MM.1S (cell line): Measurements from ENCODE around the gene DPP10.

Experiments
- EZH2 ChIP-seq: fragments of 300-600 bp; sonication (generic); optimal IDR thresholded peaks from 2 replicates; pipeline ENCODE3; 2017; ENCODE audit warnings: low read depth, mild to moderate bottlenecking, antibody characterized with exemption, low read length, mixed read lengths
- EZH2phosphoT487 ChIP-seq: fragments of 300-600 bp; sonication (generic); IDR thresholded peaks from 2 replicates; pipeline ENCODE4 v1.6.1; 2018; ENCODE audit warnings: antibody characterized with exemption, low read length
- TF ChIP-seq, protein P1 (sequence below): fragments of 300-600 bp; sonication (generic); IDR thresholded peaks from 2 replicates; pipeline ENCODE4 v1.5.1; 2016; ENCODE audit warnings: antibody characterized with exemption, low read length, mixed read lengths

DNA sequence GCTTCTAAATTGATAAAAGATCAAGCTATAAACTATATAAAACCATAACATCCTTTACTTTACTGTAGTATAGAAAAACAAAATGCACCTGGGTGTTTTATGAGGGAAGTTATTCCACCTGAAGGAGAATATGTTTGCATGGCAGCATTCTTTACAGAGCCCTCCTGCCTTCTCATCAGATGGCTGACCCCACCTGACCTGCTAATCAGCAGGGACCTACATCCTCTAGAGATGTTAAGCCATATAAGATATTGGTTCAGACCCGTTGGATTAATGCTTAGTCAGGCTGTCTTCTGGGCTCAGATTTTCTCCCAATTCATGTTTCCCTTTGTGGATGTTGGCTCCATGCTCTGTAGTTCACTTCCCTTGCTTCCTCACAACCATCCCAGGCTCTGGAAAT is 414.8 kb downstream of the DPP10 start:
- TF ChIP-seq, protein P1, sequence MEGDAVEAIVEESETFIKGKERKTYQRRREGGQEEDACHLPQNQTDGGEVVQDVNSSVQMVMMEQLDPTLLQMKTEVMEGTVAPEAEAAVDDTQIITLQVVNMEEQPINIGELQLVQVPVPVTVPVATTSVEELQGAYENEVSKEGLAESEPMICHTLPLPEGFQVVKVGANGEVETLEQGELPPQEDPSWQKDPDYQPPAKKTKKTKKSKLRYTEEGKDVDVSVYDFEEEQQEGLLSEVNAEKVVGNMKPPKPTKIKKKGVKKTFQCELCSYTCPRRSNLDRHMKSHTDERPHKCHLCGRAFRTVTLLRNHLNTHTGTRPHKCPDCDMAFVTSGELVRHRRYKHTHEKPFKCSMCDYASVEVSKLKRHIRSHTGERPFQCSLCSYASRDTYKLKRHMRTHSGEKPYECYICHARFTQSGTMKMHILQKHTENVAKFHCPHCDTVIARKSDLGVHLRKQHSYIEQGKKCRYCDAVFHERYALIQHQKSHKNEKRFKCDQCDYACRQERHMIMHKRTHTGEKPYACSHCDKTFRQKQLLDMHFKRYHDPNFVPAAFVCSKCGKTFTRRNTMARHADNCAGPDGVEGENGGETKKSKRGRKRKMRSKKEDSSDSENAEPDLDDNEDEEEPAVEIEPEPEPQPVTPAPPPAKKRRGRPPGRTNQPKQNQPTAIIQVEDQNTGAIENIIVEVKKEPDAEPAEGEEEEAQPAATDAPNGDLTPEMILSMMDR, result no peak
- no peak for TF ChIP-seq EZH2
- TF ChIP-seq EZH2phosphoT487, result no peak
